ENCODE measurements around the gene PSD.

The PSD gene

GRCh38 chr10:102396730-102397151 lies 21.8 kb downstream of the PSD start:
- no peak for DNase-seq (ENCODE audit: extremely low read depth, low read depth)
- no peak for TF ChIP-seq CTCF (IDR thresholded peaks at IDR 0.05; ENCODE audit: low read depth, low read length, missing control alignments)
- H3K4me3 ChIP-seq (replicated peaks; ENCODE audit: low read depth, low read length): peak overlapping the region; percentile 58

GRCh38 chr10:102396317-102396650 lies 22.3 kb downstream of the PSD start:
- H3K4me3 ChIP-seq (replicated peaks; ENCODE audit: low read depth, low read length): peak overlapping the region; percentile 58
- TF ChIP-seq CTCF (IDR thresholded peaks at IDR 0.05; ENCODE audit: low read depth, low read length, missing control alignments): no peak
- no peak for DNase-seq (ENCODE audit: extremely low read depth, low read depth)

- DNase-seq (ENCODE audit: extremely low read depth, low read depth): peak; percentile 54
- TF ChIP-seq CTCF (IDR thresholded peaks at IDR 0.05; ENCODE audit: low read depth, low read length, missing control alignments): no peak
- H3K4me3 ChIP-seq (replicated peaks; ENCODE audit: low read depth, low read length): peak within 1 kb of the TSS; percentile 58
Measured at GRCh38 chr10:102395400-102396316, 22.9 kb downstream of the PSD start, which contains the start of gene NFKB2. Gene NFKB2, plus strand, starts transcription at chr10:102395705. Its CDS starts 255 bp downstream, at chr10:102395960.

- no peak for DNase-seq (ENCODE audit: extremely low read depth, low read depth)
- no peak for TF ChIP-seq CTCF (IDR thresholded peaks at IDR 0.05; ENCODE audit: low read depth, low read length, missing control alignments)
- peak overlapping the region; percentile 58 for H3K4me3 ChIP-seq (replicated peaks; ENCODE audit: low read depth, low read length)
Measured at GRCh38 chr10:102394801-102395399, 23.7 kb downstream of the PSD start.

GRCh38 chr10:102394079-102394800 lies 24.3 kb downstream of the PSD start:
- peak; percentile 63 for DNase-seq (ENCODE audit: extremely low read depth, low read depth)
- no peak for TF ChIP-seq CTCF (IDR thresholded peaks at IDR 0.05; ENCODE audit: low read depth, low read length, missing control alignments)
- peak overlapping the region; percentile 58 for H3K4me3 ChIP-seq (replicated peaks; ENCODE audit: low read depth, low read length)

GRCh38 chr10:102393411-102394078 lies 25.0 kb downstream of the PSD start:
- peak; percentile 97 for TF ChIP-seq CTCF (IDR thresholded peaks at IDR 0.05; ENCODE audit: low read depth, low read length, missing control alignments)
- DNase-seq (ENCODE audit: extremely low read depth, low read depth): peak; percentile 50
- H3K4me3 ChIP-seq (replicated peaks; ENCODE audit: low read depth, low read length): peak overlapping the region; percentile 58
